NB4 (cell line): Measurements from ENCODE around the gene GNG7.

Source experiments
- POLR2A ChIP-seq: IDR thresholded peaks from 2 replicates; pipeline ENCODE4 v1.6.1; 2011; ENCODE audit warnings: mild to moderate bottlenecking; ENCODE audit not compliant: insufficient read length; ENCODE audit errors: extremely low read depth
- TF ChIP-seq, protein P1 (sequence below): IDR thresholded peaks from one replicate; pipeline ENCODE4 v1.5.1; 2012; ENCODE audit warnings: low read depth, low read length

DNA sequence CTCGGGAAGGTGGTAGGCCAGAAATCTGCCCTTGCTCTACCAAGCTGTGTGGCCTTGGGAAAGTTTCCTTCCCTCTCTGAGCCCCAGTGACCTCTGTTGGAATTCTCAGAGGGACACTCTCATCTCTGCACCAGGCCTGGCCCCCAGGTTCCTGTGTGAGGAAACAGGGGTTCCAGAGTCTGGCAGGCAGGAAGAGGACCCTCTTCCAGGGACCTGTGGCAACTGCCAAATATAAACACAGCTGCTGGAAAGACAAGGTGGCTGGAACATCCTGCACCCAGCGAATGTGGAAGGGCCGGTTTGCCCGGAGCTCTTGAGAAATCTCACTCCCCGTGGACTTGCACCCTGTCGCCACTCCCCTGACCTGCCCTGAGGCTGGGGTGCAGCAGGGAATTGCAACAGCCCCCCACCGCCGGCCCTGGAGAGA is 173.8 kb downstream of the GNG7 start:
- TF ChIP-seq, protein P1, sequence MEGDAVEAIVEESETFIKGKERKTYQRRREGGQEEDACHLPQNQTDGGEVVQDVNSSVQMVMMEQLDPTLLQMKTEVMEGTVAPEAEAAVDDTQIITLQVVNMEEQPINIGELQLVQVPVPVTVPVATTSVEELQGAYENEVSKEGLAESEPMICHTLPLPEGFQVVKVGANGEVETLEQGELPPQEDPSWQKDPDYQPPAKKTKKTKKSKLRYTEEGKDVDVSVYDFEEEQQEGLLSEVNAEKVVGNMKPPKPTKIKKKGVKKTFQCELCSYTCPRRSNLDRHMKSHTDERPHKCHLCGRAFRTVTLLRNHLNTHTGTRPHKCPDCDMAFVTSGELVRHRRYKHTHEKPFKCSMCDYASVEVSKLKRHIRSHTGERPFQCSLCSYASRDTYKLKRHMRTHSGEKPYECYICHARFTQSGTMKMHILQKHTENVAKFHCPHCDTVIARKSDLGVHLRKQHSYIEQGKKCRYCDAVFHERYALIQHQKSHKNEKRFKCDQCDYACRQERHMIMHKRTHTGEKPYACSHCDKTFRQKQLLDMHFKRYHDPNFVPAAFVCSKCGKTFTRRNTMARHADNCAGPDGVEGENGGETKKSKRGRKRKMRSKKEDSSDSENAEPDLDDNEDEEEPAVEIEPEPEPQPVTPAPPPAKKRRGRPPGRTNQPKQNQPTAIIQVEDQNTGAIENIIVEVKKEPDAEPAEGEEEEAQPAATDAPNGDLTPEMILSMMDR = no peak
- no peak for TF ChIP-seq POLR2A
